Spleen (tissue), 11 donors: ENCODE data around the gene USP34. TPM values are rescaled to one million over a fixed set of nuclear protein-coding genes. Genes with fewer than 3 reads are reported as not detected.
A peak's percentile ranks its signal among the peaks of the same experiment; 100 is the strongest.

Experiments
- DNase-seq: peaks from one replicate; pipeline ENCODE4 v3.0.0-alpha.2; 2020
- H3K27ac ChIP-seq, 8 donors: fragments of 200-600 bp; sonication (generic) in 7 of 8; 1 replicate in 4 of 8; 2 replicates in 4 of 8; pipeline versions ENCODE4 v1.5.0 to v1.8.0; 2016 to 2021; ENCODE audit warnings: inconsistent platforms in 4 of 8, mild to moderate bottlenecking in 4 of 8, moderate library complexity in 1 of 8
- H3K27me3 ChIP-seq, 7 donors: fragments of 200-600 bp; sonication (generic) in 6 of 7; replicated peaks in 1 of 7; 1 replicate in 4 of 7; 2 replicates in 3 of 7; pipeline versions ENCODE4 v1.5.0 to v1.8.0; 2016 to 2021; ENCODE audit warnings: inconsistent platforms in 3 of 7, mild to moderate bottlenecking in 1 of 7
- H3K36me3 ChIP-seq, 6 donors: fragments of 200-600 bp; sonication (generic) in 5 of 6; 1 replicate in 4 of 6; 2 replicates in 2 of 6; pipeline versions ENCODE4 v1.5.0 to v1.8.0; 2016 to 2021; ENCODE audit warnings: inconsistent platforms in 2 of 6
- H3K4me1 ChIP-seq, 6 donors: fragments of 200-600 bp; sonication (generic) in 5 of 6; 1 replicate in 3 of 6; 2 replicates in 3 of 6; pipeline versions ENCODE4 v1.5.0 to v1.8.0; 2016 to 2021; ENCODE audit warnings: inconsistent platforms in 3 of 6
- H3K4me3 ChIP-seq, 8 donors: fragments of 200-600 bp; sonication (generic) in 7 of 8; 1 replicate in 4 of 8; 2 replicates in 4 of 8; pipeline versions ENCODE4 v1.5.0 to v1.8.0; 2016 to 2021; ENCODE audit warnings: inconsistent platforms in 4 of 8, mild to moderate bottlenecking in 4 of 8, moderate library complexity in 2 of 8
- H3K9me3 ChIP-seq, 8 donors: fragments of 200-600 bp; sonication (generic) in 7 of 8; 1 replicate in 4 of 8; 2 replicates in 4 of 8; pipeline versions ENCODE4 v1.5.0 to v1.8.0; 2016 to 2021; ENCODE audit warnings: inconsistent platforms in 4 of 8
- POLR2A ChIP-seq, 3 donors: fragments of 450-650 bp; IDR thresholded peaks; one replicate each; pipeline ENCODE4 v1.5.1; 2017; ENCODE audit warnings: antibody characterized with exemption in 3 of 3, mild to moderate bottlenecking in 1 of 3
- POLR2AphosphoS5 ChIP-seq, 3 donors: sonication (generic); formaldehyde crosslinking; IDR thresholded peaks; one replicate each; pipeline ENCODE4 v1.5.1; 2017; ENCODE audit warnings: antibody characterized with exemption in 3 of 3
- WGBS, 5 donors: extraction: QIAGEN DNeasy Blood & Tissue Kit in 3 of 5; methylation state at CpG; one replicate each; pipeline versions ENCODE4 v1.1.5 to v1.1.7; 2013 to 2018; 5-methylcytosine and 5-hydroxymethylcytosine counted together
- intact Hi-C: fragments of 100-400 bp; cut with DNase I; formaldehyde crosslinking; loops from one replicate; pipeline ENCODE4 v1.15.0; 2023; ENCODE audit warnings: low total_unique reads
- polyA plus RNA-seq, 3 donors: library from polyadenylated mRNA; stranded (reverse); fragments of 200-250 nt; gene quantifications; one replicate each; pipeline ENCODE4 v1.2.1, GENCODE V29; 2013
- total RNA-seq, 7 donors: library from RNA; depleted of rRNA in 3 of 7; stranded (reverse); fragments of >200 nt in 3 of 7; fragmentation: NEBNext Ultra II Directional in 4 of 7; extraction: Animal tissue kit (Norgen Biotek cat#: 25700) in 4 of 7; gene quantifications; one replicate each; pipeline versions ENCODE4 v1.1.0 to v1.2.1, GENCODE V29; 2016 to 2021
- TF ChIP-seq, protein P1 (sequence below), 11 experiments: fragments of 200-600 bp in 7 of 11; fragments of 450-650 bp in 4 of 11; sonication (generic) in 4 of 11; IDR thresholded peaks in 8 of 11; conservative IDR thresholded peaks in 3 of 11; 1 replicate in 7 of 11; 2 replicates in 4 of 11; pipeline versions ENCODE4 v1.4.0 to v1.8.0; 2016 to 2021; ENCODE audit warnings: antibody characterized with exemption in 11 of 11, inconsistent platforms in 4 of 11, mild to moderate bottlenecking in 1 of 11
- donor health status: healthy with polysubstance abuse.
- donor health status: DM: no; HTN: no; CAD: no; lungs with moderate emphysema.
- donor health status: DM: no; HTN: no; CAD: no.
- donor health status: Bipolar disorder and iron deficiency.
- donor health status: healthy.
- donor health status: DM: no; HTN: no; CAD: no.
- donor health status: DM: yes; HTN: yes; CAD: no.

USP34 gene
- total and polyA plus RNA-seq, 10 donors: 52.1 to 222 (median 142) TPM

DNA sequence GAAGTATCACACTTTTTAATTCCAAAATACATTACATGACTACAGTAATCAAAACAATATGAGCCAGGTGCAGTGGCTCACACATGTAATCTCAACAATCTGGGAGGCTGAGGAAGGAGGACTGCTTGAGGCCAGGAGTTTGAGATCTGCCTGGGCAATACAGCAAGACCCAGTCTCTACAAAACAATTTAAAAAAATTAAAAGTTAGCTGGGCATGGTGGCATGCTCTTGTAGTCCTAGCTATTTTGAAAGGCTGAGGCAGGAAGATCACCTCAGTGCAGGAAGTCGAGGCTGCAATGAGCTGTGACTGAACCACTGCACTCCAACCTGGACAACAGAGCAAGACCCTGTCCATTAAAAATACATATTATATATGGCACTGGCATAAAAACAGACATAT lies 109.8 kb downstream of the USP34 start:
- intact Hi-C loops: no loop called here

DNA sequence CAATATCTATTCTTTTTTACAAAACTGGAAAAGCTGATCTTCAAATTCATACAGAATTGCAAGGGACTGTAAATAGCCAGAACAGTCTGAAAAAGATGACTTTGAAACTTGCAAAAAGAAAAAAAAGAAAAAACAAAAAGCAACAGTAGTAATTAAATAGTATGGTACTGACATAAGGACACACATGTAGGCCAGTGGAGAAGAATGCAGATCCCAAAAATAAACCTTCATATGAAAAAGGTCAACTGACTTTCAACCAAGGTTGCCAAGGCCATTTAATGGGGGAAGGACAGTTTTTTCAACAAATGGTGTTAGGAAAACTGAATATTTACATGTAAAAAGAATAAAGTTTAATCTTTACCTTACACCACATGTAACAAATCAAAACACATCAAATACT lies 111.8 kb downstream of the USP34 start:
- TF ChIP-seq POLR2A (IDR thresholded peaks at IDR 0.05) (no peak), POLR2AphosphoS5 (IDR thresholded peaks at IDR 0.05) (no peak)
- TF ChIP-seq, protein P1, sequence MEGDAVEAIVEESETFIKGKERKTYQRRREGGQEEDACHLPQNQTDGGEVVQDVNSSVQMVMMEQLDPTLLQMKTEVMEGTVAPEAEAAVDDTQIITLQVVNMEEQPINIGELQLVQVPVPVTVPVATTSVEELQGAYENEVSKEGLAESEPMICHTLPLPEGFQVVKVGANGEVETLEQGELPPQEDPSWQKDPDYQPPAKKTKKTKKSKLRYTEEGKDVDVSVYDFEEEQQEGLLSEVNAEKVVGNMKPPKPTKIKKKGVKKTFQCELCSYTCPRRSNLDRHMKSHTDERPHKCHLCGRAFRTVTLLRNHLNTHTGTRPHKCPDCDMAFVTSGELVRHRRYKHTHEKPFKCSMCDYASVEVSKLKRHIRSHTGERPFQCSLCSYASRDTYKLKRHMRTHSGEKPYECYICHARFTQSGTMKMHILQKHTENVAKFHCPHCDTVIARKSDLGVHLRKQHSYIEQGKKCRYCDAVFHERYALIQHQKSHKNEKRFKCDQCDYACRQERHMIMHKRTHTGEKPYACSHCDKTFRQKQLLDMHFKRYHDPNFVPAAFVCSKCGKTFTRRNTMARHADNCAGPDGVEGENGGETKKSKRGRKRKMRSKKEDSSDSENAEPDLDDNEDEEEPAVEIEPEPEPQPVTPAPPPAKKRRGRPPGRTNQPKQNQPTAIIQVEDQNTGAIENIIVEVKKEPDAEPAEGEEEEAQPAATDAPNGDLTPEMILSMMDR (IDR thresholded peaks at IDR 0.05 in 8 of 11, conservative IDR thresholded peaks at IDR 0.05 in 3 of 11): no peak
- H3K4me3 ChIP-seq: no peak overlapping the region
- no peak overlapping the region for H3K27ac ChIP-seq
- H3K9me3 ChIP-seq: peaks cover 0 to 11% (median 7%) of the 10 kb centered on the region in 8 donors
- intact Hi-C loops: no loop called here
- peaks cover 0 to 41% (median 23%) of the 10 kb centered on the region in 6 donors for H3K4me1 ChIP-seq
- no peaks in the 10 kb centered on the region for H3K27me3 ChIP-seq
- H3K36me3 ChIP-seq: peaks cover 0 to 48% (median 10%) of the 10 kb centered on the region in 6 donors
- DNase-seq: no peak

More for the DNA sequence above, 109.8 kb downstream of the USP34 start:
- DNase-seq: no peak
- Histone ChIP-seq H3K27ac (no peak overlapping the region), H3K9me3 (peaks cover 0 to 5% (median 0%) of the 10 kb centered on the region in 8 donors), H3K36me3 (peaks cover 0 to 55% (median 4%) of the 10 kb centered on the region in 6 donors), H3K4me1 (peaks cover 0 to 45% (median 24%) of the 10 kb centered on the region in 6 donors), H3K4me3 (no peak overlapping the region), H3K27me3 (no peaks in the 10 kb centered on the region)
- TF ChIP-seq POLR2AphosphoS5 (IDR thresholded peaks at IDR 0.05): no peak
- no peak for TF ChIP-seq POLR2A (IDR thresholded peaks at IDR 0.05)
- WGBS, 5 donors: 86 to 93% (median 89%) methylated on average over 1 of the region's 1 CpG

DNA sequence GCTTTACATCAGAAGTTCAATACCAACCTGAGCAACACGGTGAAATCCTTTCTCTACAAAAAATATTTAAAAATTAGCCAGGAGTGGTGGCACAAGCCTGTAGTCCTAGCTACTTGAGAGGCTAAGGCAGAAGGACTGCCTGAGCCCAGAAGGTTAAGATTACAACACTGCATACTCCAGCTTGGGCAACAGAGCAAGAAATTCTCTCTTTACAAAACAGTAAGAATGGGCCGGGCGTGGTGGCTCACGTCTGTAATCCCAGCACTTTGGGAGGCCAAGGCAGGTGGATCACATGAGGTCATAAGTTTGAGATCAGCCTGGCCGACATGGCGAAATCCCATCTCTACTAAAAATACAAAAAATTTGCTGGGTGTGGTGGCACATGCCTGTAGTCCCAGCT lies 113.2 kb downstream of the USP34 start:
- Histone ChIP-seq H3K27me3 (no peaks in the 10 kb centered on the region), H3K4me1 (peaks cover 0 to 41% (median 23%) of the 10 kb centered on the region in 6 donors), H3K36me3 (peaks cover 0 to 48% (median 11%) of the 10 kb centered on the region in 6 donors), H3K9me3 (peaks cover 0 to 16% (median 13%) of the 10 kb centered on the region in 8 donors), H3K27ac (peak overlapping the region in 1 of 8 donors; percentile 67), H3K4me3 (no peak overlapping the region)
- intact Hi-C loops: no loop called here
- WGBS, 5 donors: 74 to 99% (median 90%) methylated on average over 6 of the region's 6 CpGs
- TF ChIP-seq POLR2AphosphoS5 (IDR thresholded peaks at IDR 0.05): no peak
- no peak for TF ChIP-seq POLR2A (IDR thresholded peaks at IDR 0.05)
- TF ChIP-seq, protein P1 (IDR thresholded peaks at IDR 0.05 in 8 of 11, conservative IDR thresholded peaks at IDR 0.05 in 3 of 11): no peak
- DNase-seq: no peak

DNA sequence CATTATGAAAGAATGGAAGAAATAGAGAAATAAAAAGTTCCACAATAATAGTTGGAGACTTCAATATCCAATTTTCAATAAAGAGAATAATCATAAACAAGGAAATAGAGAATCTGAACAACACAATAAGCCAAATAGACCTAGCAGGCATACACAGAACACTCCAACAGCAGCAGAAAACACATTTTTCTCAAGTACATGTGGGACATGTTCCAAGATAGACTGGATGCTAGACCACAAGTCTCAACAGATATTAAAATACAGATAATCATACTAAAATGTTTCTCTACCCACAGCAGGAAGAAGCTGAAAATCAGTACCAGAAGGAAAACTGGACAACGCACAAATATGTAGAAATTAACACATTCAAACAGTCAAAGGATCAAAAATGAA lies 113.9 kb downstream of the USP34 start:
- H3K4me3 ChIP-seq: no peak overlapping the region
- TF ChIP-seq POLR2AphosphoS5 (IDR thresholded peaks at IDR 0.05) (no peak), POLR2A (IDR thresholded peaks at IDR 0.05) (no peak)
- TF ChIP-seq, protein P1 (IDR thresholded peaks at IDR 0.05 in 8 of 11, conservative IDR thresholded peaks at IDR 0.05 in 3 of 11): no peak
- peaks cover 0 to 41% (median 23%) of the 10 kb centered on the region in 6 donors for H3K4me1 ChIP-seq
- peaks cover 0 to 16% (median 13%) of the 10 kb centered on the region in 8 donors for H3K9me3 ChIP-seq
- H3K27me3 ChIP-seq: no peaks in the 10 kb centered on the region
- H3K36me3 ChIP-seq: peaks cover 0 to 41% (median 11%) of the 10 kb centered on the region in 6 donors
- H3K27ac ChIP-seq: peak overlapping the region in 6 of 8 donors; percentile 3 to 67 (median 36)
- DNase-seq: no peak
- intact Hi-C loops: no loop called here
- 76 to 100% (median 86%) methylated on average over 1 of the region's 1 CpG for whole genome bisulfite sequencing, 5 donors
